ENCODE measurements around the gene ESR2.
A peak's percentile ranks its signal among the peaks of the same experiment; 100 is the strongest.

Gene ESR2

GRCh38 chr14:64061115-64061514 is 233.1 kb downstream of the ESR2 start:
- H3K4me3 ChIP-seq: no peak overlapping the region
- intact Hi-C loops (cut with DNase I; ENCODE audit: low total_unique reads): no loop called here

GRCh38 chr14:64060648-64061096 is 233.5 kb downstream of the ESR2 start:
- H3K27ac ChIP-seq: no peak overlapping the region
- H3K9me3 ChIP-seq: no peaks in the 10 kb centered on the region
- TF ChIP-seq CTCF (IDR thresholded peaks at IDR 0.05): peak in 1 of 2 experiments; percentile 9
- peaks cover 14 to 26% (median 23%) of the 10 kb centered on the region in 3 donors for H3K36me3 ChIP-seq
- H3K4me1 ChIP-seq: peaks cover 0 to 18% (median 4%) of the 10 kb centered on the region in 4 donors
- H3K4me3 ChIP-seq: no peak overlapping the region
- no peaks in the 10 kb centered on the region for H3K27me3 ChIP-seq
- DNase-seq: no peak
- intact Hi-C loops (cut with DNase I; ENCODE audit: low total_unique reads): no loop called here

More at GRCh38 chr14:64061115-64061514, 233.1 kb downstream of the ESR2 start:
- Histone ChIP-seq H3K27me3 (no peaks in the 10 kb centered on the region), H3K36me3 (peaks cover 18 to 26% (median 22%) of the 10 kb centered on the region in 3 donors), H3K9me3 (no peaks in the 10 kb centered on the region), H3K27ac (no peak overlapping the region), H3K4me1 (peaks cover 0 to 18% (median 4%) of the 10 kb centered on the region in 4 donors)
- TF ChIP-seq CTCF (IDR thresholded peaks at IDR 0.05): no peak
- DNase-seq: no peak

DNA sequence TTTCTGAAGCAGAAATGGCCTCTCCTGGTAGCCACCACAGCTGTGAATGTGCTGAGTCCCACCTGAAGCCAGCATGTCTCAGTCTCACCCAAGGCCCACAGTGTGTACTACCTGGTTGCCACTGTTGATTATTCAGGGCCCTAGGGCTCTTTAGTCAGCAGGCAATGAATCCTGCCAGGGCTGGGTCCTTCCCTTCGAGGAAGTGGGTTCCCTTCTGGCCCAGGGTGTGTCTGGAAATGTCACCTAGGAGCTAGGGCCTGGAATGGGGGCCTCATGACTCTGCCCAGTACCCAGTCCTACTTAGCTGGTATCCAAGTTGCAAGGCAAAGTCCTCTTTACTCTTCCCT is 234.0 kb downstream of the ESR2 start:
- Histone ChIP-seq H3K4me1 (peaks cover 0 to 21% (median 4%) of the 10 kb centered on the region in 4 donors), H3K9me3 (no peaks in the 10 kb centered on the region), H3K27ac (no peak overlapping the region), H3K36me3 (peaks cover 9 to 22% (median 18%) of the 10 kb centered on the region in 3 donors), H3K27me3 (no peaks in the 10 kb centered on the region), H3K4me3 (no peak overlapping the region)
- no peak for DNase-seq
- no peak for TF ChIP-seq CTCF (IDR thresholded peaks at IDR 0.05)
- intact Hi-C loops (cut with DNase I; ENCODE audit: low total_unique reads): no loop called here

GRCh38 chr14:64059454-64060198 is 234.5 kb downstream of the ESR2 start:
- no peak for TF ChIP-seq CTCF (IDR thresholded peaks at IDR 0.05)
- intact Hi-C loops (cut with DNase I; ENCODE audit: low total_unique reads): no loop called here
- peaks cover 7 to 19% (median 18%) of the 10 kb centered on the region in 3 donors for H3K36me3 ChIP-seq
- H3K4me3 ChIP-seq: no peak overlapping the region
- H3K4me1 ChIP-seq: peaks cover 0 to 27% (median 4%) of the 10 kb centered on the region in 4 donors
- H3K9me3 ChIP-seq: no peaks in the 10 kb centered on the region
- H3K27me3 ChIP-seq: no peaks in the 10 kb centered on the region
- DNase-seq: no peak
- no peak overlapping the region for H3K27ac ChIP-seq

- no peaks in the 10 kb centered on the region for H3K27me3 ChIP-seq
- intact Hi-C loops (cut with DNase I; ENCODE audit: low total_unique reads): no loop called here
- peak overlapping the region; percentile 69 to 73 for H3K27ac ChIP-seq
- H3K4me3 ChIP-seq: no peak overlapping the region
- no peaks in the 10 kb centered on the region for H3K9me3 ChIP-seq
- H3K36me3 ChIP-seq: peaks cover 16 to 32% (median 22%) of the 10 kb centered on the region in 3 donors
- peaks cover 0 to 29% (median 5%) of the 10 kb centered on the region in 4 donors for H3K4me1 ChIP-seq
- DNase-seq: peak in 1 of 2 donors; percentile 66
- TF ChIP-seq CTCF (IDR thresholded peaks at IDR 0.05): no peak
These were observed 240.2 kb downstream of the ESR2 start for GRCh38 chr14:64053694-64054669.

Measured in tibial artery (tissue), 4 donors.